Measurements from ENCODE around the gene ASB1. TPM values are rescaled to one million over a fixed set of nuclear protein-coding genes. Genes with fewer than 3 reads are reported as not detected.

Gene ASB1
- total and polyA plus RNA-seq, 10 of the 15 experiments (the other 5 are each of a cell fraction or from before 2014, with no cell fraction given), result 5.2 to 31.2 (median 25.8) TPM

DNA sequence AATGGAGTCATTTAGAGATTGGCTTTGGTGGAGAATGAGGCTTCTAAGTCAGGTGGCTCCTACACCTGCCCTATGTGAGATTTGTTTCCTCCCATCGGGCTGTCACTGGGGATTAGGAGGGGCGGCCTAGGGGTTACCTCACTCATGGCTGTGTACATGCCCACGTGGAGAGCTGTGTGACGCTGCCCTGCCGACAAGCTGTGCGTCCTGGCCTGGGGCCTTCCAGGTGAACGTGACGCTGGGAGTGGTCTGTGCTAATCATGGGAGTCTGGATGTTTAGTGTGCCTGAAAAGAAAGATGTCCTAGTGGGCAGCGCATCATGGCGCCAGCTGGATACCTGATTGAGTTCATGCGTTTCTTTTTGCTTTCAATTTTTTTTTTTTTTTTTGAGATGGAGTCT lies 14.0 kb downstream of the ASB1 start (continued):
- TF ChIP-seq, protein P1, sequence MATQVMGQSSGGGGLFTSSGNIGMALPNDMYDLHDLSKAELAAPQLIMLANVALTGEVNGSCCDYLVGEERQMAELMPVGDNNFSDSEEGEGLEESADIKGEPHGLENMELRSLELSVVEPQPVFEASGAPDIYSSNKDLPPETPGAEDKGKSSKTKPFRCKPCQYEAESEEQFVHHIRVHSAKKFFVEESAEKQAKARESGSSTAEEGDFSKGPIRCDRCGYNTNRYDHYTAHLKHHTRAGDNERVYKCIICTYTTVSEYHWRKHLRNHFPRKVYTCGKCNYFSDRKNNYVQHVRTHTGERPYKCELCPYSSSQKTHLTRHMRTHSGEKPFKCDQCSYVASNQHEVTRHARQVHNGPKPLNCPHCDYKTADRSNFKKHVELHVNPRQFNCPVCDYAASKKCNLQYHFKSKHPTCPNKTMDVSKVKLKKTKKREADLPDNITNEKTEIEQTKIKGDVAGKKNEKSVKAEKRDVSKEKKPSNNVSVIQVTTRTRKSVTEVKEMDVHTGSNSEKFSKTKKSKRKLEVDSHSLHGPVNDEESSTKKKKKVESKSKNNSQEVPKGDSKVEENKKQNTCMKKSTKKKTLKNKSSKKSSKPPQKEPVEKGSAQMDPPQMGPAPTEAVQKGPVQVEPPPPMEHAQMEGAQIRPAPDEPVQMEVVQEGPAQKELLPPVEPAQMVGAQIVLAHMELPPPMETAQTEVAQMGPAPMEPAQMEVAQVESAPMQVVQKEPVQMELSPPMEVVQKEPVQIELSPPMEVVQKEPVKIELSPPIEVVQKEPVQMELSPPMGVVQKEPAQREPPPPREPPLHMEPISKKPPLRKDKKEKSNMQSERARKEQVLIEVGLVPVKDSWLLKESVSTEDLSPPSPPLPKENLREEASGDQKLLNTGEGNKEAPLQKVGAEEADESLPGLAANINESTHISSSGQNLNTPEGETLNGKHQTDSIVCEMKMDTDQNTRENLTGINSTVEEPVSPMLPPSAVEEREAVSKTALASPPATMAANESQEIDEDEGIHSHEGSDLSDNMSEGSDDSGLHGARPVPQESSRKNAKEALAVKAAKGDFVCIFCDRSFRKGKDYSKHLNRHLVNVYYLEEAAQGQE (IDR thresholded peaks at IDR 0.05; ENCODE audit: low read depth, low read length), result no peak
- TF ChIP-seq, protein P2, sequence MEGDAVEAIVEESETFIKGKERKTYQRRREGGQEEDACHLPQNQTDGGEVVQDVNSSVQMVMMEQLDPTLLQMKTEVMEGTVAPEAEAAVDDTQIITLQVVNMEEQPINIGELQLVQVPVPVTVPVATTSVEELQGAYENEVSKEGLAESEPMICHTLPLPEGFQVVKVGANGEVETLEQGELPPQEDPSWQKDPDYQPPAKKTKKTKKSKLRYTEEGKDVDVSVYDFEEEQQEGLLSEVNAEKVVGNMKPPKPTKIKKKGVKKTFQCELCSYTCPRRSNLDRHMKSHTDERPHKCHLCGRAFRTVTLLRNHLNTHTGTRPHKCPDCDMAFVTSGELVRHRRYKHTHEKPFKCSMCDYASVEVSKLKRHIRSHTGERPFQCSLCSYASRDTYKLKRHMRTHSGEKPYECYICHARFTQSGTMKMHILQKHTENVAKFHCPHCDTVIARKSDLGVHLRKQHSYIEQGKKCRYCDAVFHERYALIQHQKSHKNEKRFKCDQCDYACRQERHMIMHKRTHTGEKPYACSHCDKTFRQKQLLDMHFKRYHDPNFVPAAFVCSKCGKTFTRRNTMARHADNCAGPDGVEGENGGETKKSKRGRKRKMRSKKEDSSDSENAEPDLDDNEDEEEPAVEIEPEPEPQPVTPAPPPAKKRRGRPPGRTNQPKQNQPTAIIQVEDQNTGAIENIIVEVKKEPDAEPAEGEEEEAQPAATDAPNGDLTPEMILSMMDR (IDR thresholded peaks at IDR 0.05 in 2 of 3, conservative IDR thresholded peaks at IDR 0.05 in 1 of 3; ENCODE audit: control insufficient read depth in 2 of 3, extremely low read depth in 1 of 3, insufficient read depth in 1 of 3, low read depth in 3 of 3, low read length in 3 of 3), result no peak
- TF ChIP-seq CBFB (IDR thresholded peaks at IDR 0.05; ENCODE audit: low read depth) (no peak), RAD21 (IDR thresholded peaks at IDR 0.05; ENCODE audit: insufficient read depth, low read depth, low read length) (no peak)
- TF ChIP-seq, protein P3, sequence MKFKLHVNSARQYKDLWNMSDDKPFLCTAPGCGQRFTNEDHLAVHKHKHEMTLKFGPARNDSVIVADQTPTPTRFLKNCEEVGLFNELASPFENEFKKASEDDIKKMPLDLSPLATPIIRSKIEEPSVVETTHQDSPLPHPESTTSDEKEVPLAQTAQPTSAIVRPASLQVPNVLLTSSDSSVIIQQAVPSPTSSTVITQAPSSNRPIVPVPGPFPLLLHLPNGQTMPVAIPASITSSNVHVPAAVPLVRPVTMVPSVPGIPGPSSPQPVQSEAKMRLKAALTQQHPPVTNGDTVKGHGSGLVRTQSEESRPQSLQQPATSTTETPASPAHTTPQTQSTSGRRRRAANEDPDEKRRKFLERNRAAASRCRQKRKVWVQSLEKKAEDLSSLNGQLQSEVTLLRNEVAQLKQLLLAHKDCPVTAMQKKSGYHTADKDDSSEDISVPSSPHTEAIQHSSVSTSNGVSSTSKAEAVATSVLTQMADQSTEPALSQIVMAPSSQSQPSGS (IDR thresholded peaks at IDR 0.05; ENCODE audit: low read length), result no peak

Data from GM12878 (cell line).